ENCODE data around the gene ZCCHC10.

GRCh38 chr5:132961887-132962286, 64.5 kb downstream of the ZCCHC10 start:
- TF ChIP-seq POLR2A (IDR thresholded peaks at IDR 0.05; ENCODE audit: low read length) (no peak), GATA1 (IDR thresholded peaks at IDR 0.05; ENCODE audit: low read depth, low read length) (no peak)

Data from erythroblast (primary cell).